Upper lobe of left lung (tissue), 6 donors: ENCODE results near the gene THEMIS2. TPM values are rescaled to one million over a fixed set of nuclear protein-coding genes. Genes with fewer than 3 reads are reported as not detected.

Experiments
- ATAC-seq, 2 donors: fragments of 200-7000 bp; cut with Tn5 transposase; one replicate each; pipeline ENCODE4 v1.9.1; 2022; ENCODE audit warnings: mild to moderate bottlenecking in 2 of 2, moderate library complexity in 2 of 2; ENCODE audit not compliant: low FRiP score in 2 of 2
- DNase-seq, 2 donors: peaks; one replicate each; pipeline ENCODE4 v3.0.0-alpha.2; 2019 to 2020
- H3K27ac ChIP-seq, 4 donors: fragments of 200-600 bp; sonication (generic); one replicate each; pipeline ENCODE4 v1.5.1; 2016 to 2019
- H3K27me3 ChIP-seq, 4 donors: fragments of 200-600 bp; sonication (generic); one replicate each; pipeline ENCODE4 v1.5.1; 2017 to 2019
- H3K36me3 ChIP-seq, 4 donors: fragments of 200-600 bp; sonication (generic); one replicate each; pipeline ENCODE4 v1.5.1; 2016 to 2019
- H3K4me1 ChIP-seq, 4 donors: fragments of 200-600 bp; sonication (generic); one replicate each; pipeline ENCODE4 v1.5.1; 2018 to 2019
- H3K4me3 ChIP-seq, 4 donors: fragments of 200-600 bp; sonication (generic); one replicate each; pipeline ENCODE4 v1.5.1; 2017 to 2019; ENCODE audit warnings: mild to moderate bottlenecking in 2 of 4, moderate library complexity in 1 of 4
- H3K9me3 ChIP-seq, 4 donors: fragments of 200-600 bp; sonication (generic); one replicate each; pipeline ENCODE4 v1.5.1; 2018 to 2019
- EP300 ChIP-seq, 4 donors: sonication (generic); formaldehyde crosslinking; IDR thresholded peaks; one replicate each; pipeline ENCODE4 v1.5.1; 2017; ENCODE audit warnings: antibody characterized with exemption in 4 of 4, control low read depth in 2 of 4
- POLR2A ChIP-seq, 4 donors: fragments of 450-650 bp; IDR thresholded peaks; one replicate each; pipeline ENCODE4 v1.5.1; 2016 to 2017; ENCODE audit warnings: antibody characterized with exemption in 4 of 4, mild to moderate bottlenecking in 2 of 4
- POLR2AphosphoS5 ChIP-seq, 2 donors: sonication (generic); formaldehyde crosslinking; IDR thresholded peaks; one replicate each; pipeline ENCODE4 v1.5.1; 2017; ENCODE audit warnings: antibody characterized with exemption in 2 of 2
- WGBS, 2 donors: methylation state at CpG; one replicate each; pipeline ENCODE4 v1.1.5; 2017 to 2018; 5-methylcytosine and 5-hydroxymethylcytosine counted together
- total RNA-seq, 6 donors: library from RNA; depleted of rRNA in 4 of 6; stranded (reverse); fragments of >200 nt in 4 of 6; gene quantifications; one replicate each; pipeline versions ENCODE4 v1.1.0 to v1.2.1, GENCODE V29; 2016 to 2021
- TF ChIP-seq, protein P1 (sequence below), 6 experiments: fragments of 450-650 bp in 4 of 6; fragments of 200-600 bp in 2 of 6; sonication (generic) in 2 of 6; IDR thresholded peaks; one replicate each; pipeline ENCODE4 v1.5.1; 2016 to 2019; ENCODE audit warnings: antibody characterized with exemption in 6 of 6
- donor health status: DM: no; HTN: no; CAD: no; lungs with moderate emphysema.
- donor health status: DM: no; HTN: yes; CAD: no; lungs with severe emphysema.

The THEMIS2 gene
- total RNA-seq, 6 donors from 2014 or later, result 59.5 to 216 (median 130) TPM

DNA sequence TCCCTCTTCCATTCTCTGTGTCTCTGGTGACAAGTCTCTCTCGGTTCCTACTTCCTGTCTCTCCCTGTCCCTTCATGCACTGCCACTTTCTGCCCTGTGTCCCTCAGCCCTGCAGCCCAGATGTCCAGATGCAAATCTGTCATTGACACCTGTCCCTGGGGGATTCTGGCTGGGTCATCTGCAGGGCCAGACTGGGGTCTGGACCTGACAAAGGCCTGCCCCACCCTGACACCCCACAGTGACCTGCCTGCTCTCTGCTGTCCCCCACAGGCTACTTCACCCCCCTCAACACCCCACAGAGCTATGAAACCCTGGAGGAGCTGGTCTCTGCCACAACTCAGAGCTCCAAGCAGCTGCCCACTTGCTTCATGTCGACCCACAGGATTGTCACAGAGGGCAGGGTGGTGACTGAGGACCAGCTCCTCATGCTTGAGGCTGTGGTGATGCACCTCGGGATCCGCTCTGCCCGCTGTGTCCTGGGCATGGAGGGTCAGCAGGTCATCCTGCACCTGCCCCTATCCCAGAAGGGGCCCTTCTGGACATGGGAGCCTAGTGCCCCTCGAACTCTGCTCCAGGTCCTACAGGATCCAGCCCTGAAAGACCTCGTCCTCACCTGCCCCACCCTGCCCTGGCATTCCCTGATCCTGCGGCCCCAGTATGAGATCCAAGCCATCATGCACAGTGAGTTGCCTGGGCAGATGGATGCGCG, 7.2 kb downstream of the THEMIS2 start:
- Histone ChIP-seq H3K9me3 (no peaks in the 10 kb centered on the region), H3K4me1 (peaks cover 3 to 25% (median 18%) of the 10 kb centered on the region in 4 donors), H3K27ac (peak overlapping the region in 2 of 4 donors; percentile 30 to 52), H3K27me3 (no peaks in the 10 kb centered on the region), H3K36me3 (peaks cover 2 to 36% (median 20%) of the 10 kb centered on the region in 4 donors), H3K4me3 (no peak overlapping the region)
- DNase-seq, result no peak
- 81 to 82% methylated on average over 7 to 9 of the region's 10 CpGs for WGBS, 2 donors
- ATAC-seq, result no peak
- TF ChIP-seq POLR2A (IDR thresholded peaks at IDR 0.05), result no peak
- no peak for TF ChIP-seq POLR2AphosphoS5 (IDR thresholded peaks at IDR 0.05)
- TF ChIP-seq EP300 (IDR thresholded peaks at IDR 0.05), result no peak
- TF ChIP-seq, protein P1, sequence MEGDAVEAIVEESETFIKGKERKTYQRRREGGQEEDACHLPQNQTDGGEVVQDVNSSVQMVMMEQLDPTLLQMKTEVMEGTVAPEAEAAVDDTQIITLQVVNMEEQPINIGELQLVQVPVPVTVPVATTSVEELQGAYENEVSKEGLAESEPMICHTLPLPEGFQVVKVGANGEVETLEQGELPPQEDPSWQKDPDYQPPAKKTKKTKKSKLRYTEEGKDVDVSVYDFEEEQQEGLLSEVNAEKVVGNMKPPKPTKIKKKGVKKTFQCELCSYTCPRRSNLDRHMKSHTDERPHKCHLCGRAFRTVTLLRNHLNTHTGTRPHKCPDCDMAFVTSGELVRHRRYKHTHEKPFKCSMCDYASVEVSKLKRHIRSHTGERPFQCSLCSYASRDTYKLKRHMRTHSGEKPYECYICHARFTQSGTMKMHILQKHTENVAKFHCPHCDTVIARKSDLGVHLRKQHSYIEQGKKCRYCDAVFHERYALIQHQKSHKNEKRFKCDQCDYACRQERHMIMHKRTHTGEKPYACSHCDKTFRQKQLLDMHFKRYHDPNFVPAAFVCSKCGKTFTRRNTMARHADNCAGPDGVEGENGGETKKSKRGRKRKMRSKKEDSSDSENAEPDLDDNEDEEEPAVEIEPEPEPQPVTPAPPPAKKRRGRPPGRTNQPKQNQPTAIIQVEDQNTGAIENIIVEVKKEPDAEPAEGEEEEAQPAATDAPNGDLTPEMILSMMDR (IDR thresholded peaks at IDR 0.05), result no peak

DNA sequence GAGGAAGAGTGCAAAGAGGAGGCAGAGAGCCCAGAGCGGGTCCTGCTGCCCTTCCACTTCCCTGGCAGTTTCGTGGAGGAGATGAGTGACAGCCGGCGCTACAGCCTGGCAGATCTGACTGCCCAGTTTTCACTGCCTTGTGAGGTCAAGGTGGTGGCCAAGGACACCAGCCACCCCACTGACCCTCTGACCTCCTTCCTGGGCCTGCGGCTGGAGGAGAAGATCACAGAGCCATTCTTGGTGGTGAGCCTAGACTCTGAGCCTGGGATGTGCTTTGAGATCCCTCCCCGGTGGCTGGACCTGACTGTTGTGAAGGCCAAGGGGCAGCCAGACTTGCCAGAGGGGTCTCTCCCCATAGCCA, 10.2 kb downstream of the THEMIS2 start:
- TF ChIP-seq POLR2AphosphoS5 (IDR thresholded peaks at IDR 0.05), result no peak
- no peak for TF ChIP-seq EP300 (IDR thresholded peaks at IDR 0.05)
- TF ChIP-seq, protein P1 (IDR thresholded peaks at IDR 0.05), result no peak
- TF ChIP-seq POLR2A (IDR thresholded peaks at IDR 0.05), result peak in 1 of 4 donors; percentile 12
- Histone ChIP-seq H3K4me3 (no peak overlapping the region), H3K36me3 (peaks cover 2 to 39% (median 25%) of the 10 kb centered on the region in 4 donors), H3K9me3 (no peaks in the 10 kb centered on the region), H3K27ac (peak overlapping the region in 3 of 4 donors; percentile 83 to 90 (median 89)), H3K4me1 (peaks cover 0 to 34% (median 23%) of the 10 kb centered on the region in 4 donors), H3K27me3 (no peaks in the 10 kb centered on the region)
- DNase-seq (no peak), ATAC-seq (no peak)
- WGBS, 2 donors, result 91 to 100% methylated on average over 4 to 6 of the region's 6 CpGs

DNA sequence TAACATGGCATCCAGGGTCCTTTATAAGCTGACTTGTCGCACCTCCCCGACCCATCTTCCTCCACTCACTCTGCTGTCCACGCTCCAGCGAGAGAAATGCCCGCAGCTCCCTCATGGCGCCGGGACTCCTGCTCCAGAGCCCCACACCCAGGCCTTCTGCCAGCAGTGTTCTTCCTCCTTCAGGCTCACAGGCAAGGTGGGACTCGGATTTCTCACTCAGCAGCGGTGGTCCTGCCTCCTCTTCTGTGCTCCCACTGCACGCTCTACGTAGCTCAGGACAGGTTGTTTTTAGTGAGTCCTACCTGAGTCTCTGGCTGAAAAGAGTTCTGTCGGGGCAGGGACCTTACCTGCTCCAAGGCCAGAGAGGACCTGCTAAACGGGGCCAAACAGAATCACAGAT, 11.2 kb downstream of the THEMIS2 start:
- H3K27ac ChIP-seq, result peak overlapping the region; percentile 83 to 90 (median 88)
- peak in 1 of 2 donors; percentile 43 for DNase-seq
- WGBS, 2 donors, result 86 to 93% methylated on average over 11 to 13 of the region's 13 CpGs

DNA sequence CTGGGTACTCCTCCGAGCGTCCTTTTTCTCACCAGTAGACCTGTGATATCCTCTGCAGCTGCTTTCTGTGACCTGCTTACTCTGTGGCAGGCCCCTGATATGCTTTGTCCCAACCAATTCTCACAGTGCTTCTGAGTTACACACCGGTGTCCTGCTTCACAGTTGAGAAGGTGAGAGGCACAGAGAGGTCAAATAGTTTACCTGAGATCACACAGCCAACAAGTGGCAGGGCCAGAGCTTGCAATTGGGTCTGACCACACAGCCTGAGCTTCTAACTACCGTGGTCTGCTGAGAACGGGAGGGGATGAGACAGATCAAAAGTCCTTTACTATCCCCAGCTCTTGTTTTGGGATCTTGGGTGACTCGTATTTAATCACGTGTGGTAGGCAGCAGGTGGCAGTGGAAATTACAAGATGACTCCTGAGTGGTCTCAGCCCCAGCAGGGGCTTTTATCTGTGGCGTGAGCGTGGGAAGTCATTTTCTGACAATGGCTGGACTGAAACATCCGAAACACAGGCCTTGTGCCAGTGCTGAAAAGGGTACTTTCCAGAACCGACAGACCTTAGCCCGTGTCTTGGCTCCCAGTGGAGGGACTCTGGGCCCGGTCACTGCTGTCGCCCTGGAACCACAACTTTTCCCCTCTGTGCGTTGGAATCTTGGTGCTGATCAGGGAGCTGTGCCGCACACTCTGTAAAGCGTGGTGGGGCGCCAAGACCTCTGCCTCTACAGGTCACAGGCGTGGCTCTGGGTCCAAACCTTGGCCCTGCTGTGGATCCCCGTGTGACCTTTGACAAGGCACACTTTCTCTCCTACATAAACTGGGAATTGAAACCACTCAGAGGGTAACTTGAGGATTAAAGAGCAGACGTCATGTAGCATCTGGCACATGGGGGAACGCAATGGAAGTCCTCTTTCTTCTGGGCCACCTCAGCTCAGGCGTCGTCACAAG, 11.9 kb downstream of the THEMIS2 start:
- peak in 1 of 2 donors; percentile 45 for ATAC-seq
- no peaks in the 10 kb centered on the region for H3K27me3 ChIP-seq
- no peak for DNase-seq
- peaks cover 0 to 37% (median 23%) of the 10 kb centered on the region in 4 donors for H3K4me1 ChIP-seq
- H3K27ac ChIP-seq, result peak overlapping the region; percentile 83 to 90 (median 88)
- TF ChIP-seq POLR2A (IDR thresholded peaks at IDR 0.05) (peak in 1 of 4 donors; percentile 35), EP300 (IDR thresholded peaks at IDR 0.05) (peak in 1 of 4 donors; percentile 5)
- TF ChIP-seq, protein P1 (IDR thresholded peaks at IDR 0.05), result no peak
- no peaks in the 10 kb centered on the region for H3K9me3 ChIP-seq
- peaks cover 2 to 44% (median 28%) of the 10 kb centered on the region in 4 donors for H3K36me3 ChIP-seq
- 73 to 81% methylated on average over 22 to 24 of the region's 24 CpGs for WGBS, 2 donors
- H3K4me3 ChIP-seq, result no peak overlapping the region

More for the DNA sequence above, 11.2 kb downstream of the THEMIS2 start:
- Histone ChIP-seq H3K4me3 (no peak overlapping the region), H3K36me3 (peaks cover 2 to 40% (median 25%) of the 10 kb centered on the region in 4 donors), H3K4me1 (peaks cover 0 to 36% (median 25%) of the 10 kb centered on the region in 4 donors), H3K9me3 (no peaks in the 10 kb centered on the region), H3K27me3 (no peaks in the 10 kb centered on the region)
- ATAC-seq, result no peak
- peak in 1 of 2 donors; percentile 7 for TF ChIP-seq POLR2AphosphoS5 (IDR thresholded peaks at IDR 0.05)
- TF ChIP-seq, protein P1 (IDR thresholded peaks at IDR 0.05), result no peak
- peak in 1 of 4 donors; percentile 8 for TF ChIP-seq POLR2A (IDR thresholded peaks at IDR 0.05)
